WERI-Rb-1 (cell line): ENCODE data around the gene CPT1C.

Experiments
- DNase-seq: peaks from one replicate; pipeline ENCODE4 v3.0.0-alpha.2; 2020
- H3K27ac ChIP-seq: fragments of 250-450 bp; sonication (Bioruptor Pico); 2 replicates; pipeline ENCODE4 v1.5.1; 2020; ENCODE audit warnings: mild to moderate bottlenecking, moderate library complexity
- H3K27me3 ChIP-seq: fragments of 250-450 bp; sonication (Bioruptor Pico); 2 replicates; pipeline ENCODE4 v1.5.1; 2021; ENCODE audit warnings: mild to moderate bottlenecking, low read depth, moderate library complexity; ENCODE audit not compliant: insufficient read depth, severe bottlenecking
- H3K36me3 ChIP-seq: fragments of 250-450 bp; sonication (Bioruptor Pico); 2 replicates; pipeline ENCODE4 v1.5.1; 2020; ENCODE audit warnings: mild to moderate bottlenecking, moderate library complexity
- H3K4me3 ChIP-seq: 2 replicates; pipeline ENCODE4 v1.5.1; 2011; ENCODE audit warnings: low read depth, mild to moderate bottlenecking, control low read depth, low read length
- H3K9me3 ChIP-seq: fragments of 250-450 bp; sonication (Bioruptor Pico); 2 replicates; pipeline ENCODE4 v1.5.1; 2021; ENCODE audit warnings: mild to moderate bottlenecking, moderate library complexity; ENCODE audit not compliant: severe bottlenecking
- CTCF ChIP-seq: IDR thresholded peaks from 2 replicates; pipeline ENCODE4 v1.5.1; 2011; ENCODE audit warnings: low read depth, mild to moderate bottlenecking, control low read depth, inconsistent platforms, low read length

The CPT1C gene

GRCh38 chr19:49689133-49690078 is 1.5 kb upstream of the CPT1C start, which contains the start of gene ADM5:
ADM5 (plus strand) TSS chr19:49689594; CDS start chr19:49689838, 244 bp downstream.
- Histone ChIP-seq H3K36me3 (peaks cover 39% of the 10 kb centered on the region), H3K4me3 (peak within 1 kb of the TSS; percentile 55)

GRCh38 chr19:49690079-49690655 is 749 bp upstream of the CPT1C start:
- Histone ChIP-seq H3K27ac (peak overlapping the region; percentile 91), H3K36me3 (peaks cover 32% of the 10 kb centered on the region), H3K4me3 (peak overlapping the region; percentile 55), H3K27me3 (no peaks in the 10 kb centered on the region), H3K9me3 (no peaks in the 10 kb centered on the region)
- DNase-seq: no peak
- TF ChIP-seq CTCF: no peak

More at GRCh38 chr19:49689133-49690078, 1.5 kb upstream of the CPT1C start, which contains the start of gene ADM5:
- Histone ChIP-seq H3K27me3 (no peaks in the 10 kb centered on the region), H3K9me3 (no peaks in the 10 kb centered on the region), H3K27ac (peak within 1 kb of the TSS; percentile 91)
- peak; percentile 87 for TF ChIP-seq CTCF
- DNase-seq: peak; percentile 86

GRCh38 chr19:49691243-49692146 is 579 bp downstream of the CPT1C start:
- no peaks in the 10 kb centered on the region for H3K27me3 ChIP-seq
- peak overlapping the region; percentile 91 for H3K27ac ChIP-seq
- H3K36me3 ChIP-seq: peaks cover 21% of the 10 kb centered on the region; the same call in 1 of the 2 replicates
- H3K9me3 ChIP-seq: no peaks in the 10 kb centered on the region
- H3K4me3 ChIP-seq: peak overlapping the region; percentile 55
- peak; percentile 90 for DNase-seq
- no peak for TF ChIP-seq CTCF

- no peak overlapping the region for H3K27ac ChIP-seq
- peak overlapping the region; percentile 55 for H3K4me3 ChIP-seq
These were observed 1.2 kb downstream of the CPT1C start for GRCh38 chr19:49692147-49692506.

More at GRCh38 chr19:49692147-49692506, 1.2 kb downstream of the CPT1C start:
- TF ChIP-seq CTCF: no peak
- Histone ChIP-seq H3K27me3 (no peaks in the 10 kb centered on the region), H3K36me3 (peaks cover 23% of the 10 kb centered on the region), H3K9me3 (no peaks in the 10 kb centered on the region)
- no peak for DNase-seq
